Suprapubic skin (tissue), 3 donors: ENCODE data around the gene GLIS1.

ENCODE experiments used
- EP300 ChIP-seq: sonication (generic); formaldehyde crosslinking; IDR thresholded peaks from one replicate; pipeline ENCODE4 v1.6.1; 2017; ENCODE audit warnings: antibody characterized with exemption
- TF ChIP-seq, protein P1 (sequence below), 2 donors: fragments of 200-600 bp in 1 of 2; fragments of 450-650 bp in 1 of 2; sonication (generic) in 1 of 2; IDR thresholded peaks; one replicate each; pipeline ENCODE4 v1.5.1; 2016 to 2019; ENCODE audit warnings: antibody characterized with exemption in 2 of 2, mild to moderate bottlenecking in 1 of 2, moderate library complexity in 1 of 2

DNA sequence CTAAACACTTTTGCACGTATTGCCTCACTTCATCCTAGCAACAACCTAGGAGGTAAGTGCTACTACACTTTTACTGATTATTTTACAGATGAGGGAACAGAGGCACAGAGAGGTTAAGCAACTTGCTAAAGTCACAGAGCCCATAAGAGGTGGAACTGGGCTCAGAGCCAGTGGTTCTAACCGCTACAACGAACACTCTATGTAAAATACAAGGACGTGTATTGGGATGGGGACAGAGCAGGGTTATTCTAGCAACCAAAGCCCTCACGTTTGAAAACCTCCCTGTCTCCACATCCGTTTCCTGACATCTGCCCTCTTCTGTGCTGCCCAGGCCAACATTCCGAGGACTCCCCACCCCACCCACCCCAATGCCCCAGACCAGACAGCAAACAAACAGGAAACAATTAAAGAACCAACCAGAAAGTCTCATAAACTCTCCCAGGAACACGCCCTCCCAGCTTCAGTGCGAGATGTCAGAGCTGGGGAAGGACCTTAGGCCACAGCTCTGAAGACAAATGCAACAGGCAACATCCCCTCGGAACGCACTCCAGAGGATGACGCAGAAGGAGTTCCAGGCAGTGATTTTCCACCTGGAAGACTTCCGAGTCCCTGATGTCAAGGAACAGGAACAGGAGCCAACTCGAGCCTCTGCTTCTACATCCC, 41.1 kb downstream of the GLIS1 start:
- TF ChIP-seq, protein P1, sequence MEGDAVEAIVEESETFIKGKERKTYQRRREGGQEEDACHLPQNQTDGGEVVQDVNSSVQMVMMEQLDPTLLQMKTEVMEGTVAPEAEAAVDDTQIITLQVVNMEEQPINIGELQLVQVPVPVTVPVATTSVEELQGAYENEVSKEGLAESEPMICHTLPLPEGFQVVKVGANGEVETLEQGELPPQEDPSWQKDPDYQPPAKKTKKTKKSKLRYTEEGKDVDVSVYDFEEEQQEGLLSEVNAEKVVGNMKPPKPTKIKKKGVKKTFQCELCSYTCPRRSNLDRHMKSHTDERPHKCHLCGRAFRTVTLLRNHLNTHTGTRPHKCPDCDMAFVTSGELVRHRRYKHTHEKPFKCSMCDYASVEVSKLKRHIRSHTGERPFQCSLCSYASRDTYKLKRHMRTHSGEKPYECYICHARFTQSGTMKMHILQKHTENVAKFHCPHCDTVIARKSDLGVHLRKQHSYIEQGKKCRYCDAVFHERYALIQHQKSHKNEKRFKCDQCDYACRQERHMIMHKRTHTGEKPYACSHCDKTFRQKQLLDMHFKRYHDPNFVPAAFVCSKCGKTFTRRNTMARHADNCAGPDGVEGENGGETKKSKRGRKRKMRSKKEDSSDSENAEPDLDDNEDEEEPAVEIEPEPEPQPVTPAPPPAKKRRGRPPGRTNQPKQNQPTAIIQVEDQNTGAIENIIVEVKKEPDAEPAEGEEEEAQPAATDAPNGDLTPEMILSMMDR (IDR thresholded peaks at IDR 0.05): no peak
- no peak for TF ChIP-seq EP300
